NCI-H2107 treated with DMSO at 0.1 percent for 48 hours (cell line): ENCODE data around the gene IFNA13.
"Not testable (repeated sequence)": the region's sequence is repeated elsewhere in the genome, so short reads cannot be mapped to it uniquely, and the experiment has no call there.

ENCODE experiments used
- DNase-seq: peaks from one replicate; lab custom pipeline; 2025; ENCODE audit not compliant: unreplicated experiment; lab: John Stamatoyannopoulos, UW

IFNA13 gene

GRCh38 chr9:21367957-21368356, at the start of gene IFNA13:
IFNA13 (minus strand) TSS chr9:21368057; CDS start chr9:21368010, 47 bp downstream.
- DNase-seq: no peak

DNA sequence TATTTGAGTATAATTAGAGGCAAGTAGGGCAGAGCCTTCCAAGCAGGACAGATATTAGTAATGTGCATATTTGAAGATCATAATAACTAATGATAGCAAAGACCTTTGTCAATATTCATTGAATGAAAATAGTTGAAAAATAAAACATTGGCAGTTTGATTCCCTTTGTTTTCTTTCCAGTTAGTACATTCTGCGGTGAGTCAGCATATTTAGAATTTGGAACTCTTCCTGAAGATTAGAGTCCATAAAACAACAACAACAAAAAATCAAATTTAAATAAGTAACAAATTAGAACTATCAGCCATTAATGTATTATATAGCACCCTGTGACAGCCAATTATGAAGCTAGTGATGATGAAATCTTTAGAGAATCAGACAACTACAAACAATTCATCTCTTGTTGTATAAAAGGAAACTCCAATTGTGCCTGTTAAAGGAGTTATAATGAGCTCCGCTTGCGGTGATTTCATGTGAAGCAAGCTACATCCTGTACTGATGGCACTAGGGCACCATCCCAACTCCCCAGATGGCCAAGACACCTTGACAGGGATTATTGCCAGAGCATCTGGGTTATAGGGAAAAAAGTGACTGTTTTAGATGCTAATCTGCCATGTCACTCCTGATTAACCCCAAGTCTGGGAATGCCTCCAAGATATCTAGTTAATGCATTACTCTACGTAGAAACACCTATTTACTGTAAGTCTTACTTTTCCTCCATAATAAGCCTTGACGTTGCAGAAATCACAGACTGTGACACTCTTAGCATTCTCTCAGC, 47.8 kb upstream of the IFNA13 start:
- no peak for DNase-seq

GRCh38 chr9:21414220-21414940, 46.5 kb upstream of the IFNA13 start:
- no peak for DNase-seq

DNA sequence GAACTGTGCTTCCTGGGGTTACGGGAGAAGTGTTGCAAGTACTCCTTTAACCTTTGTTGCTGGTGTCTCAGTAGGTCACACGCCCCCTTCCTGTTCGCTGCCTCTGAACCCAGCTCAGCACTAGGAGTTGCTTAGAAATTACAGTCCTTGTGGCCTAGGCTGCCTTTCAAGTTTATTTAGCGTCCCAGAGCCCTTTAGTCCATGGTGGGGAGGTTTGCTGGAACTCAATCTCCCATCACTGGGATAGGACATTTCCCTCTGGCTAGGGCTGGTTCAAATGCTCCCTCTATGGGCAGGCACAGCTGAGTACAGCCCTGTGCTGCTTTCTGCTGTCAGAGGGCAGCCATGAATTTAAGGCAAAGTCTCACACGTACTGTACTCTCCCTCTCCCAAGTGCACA, 45.8 kb upstream of the IFNA13 start:
- DNase-seq: no peak

GRCh38 chr9:21413151-21413550, 45.3 kb upstream of the IFNA13 start:
- DNase-seq: no peak

DNA sequence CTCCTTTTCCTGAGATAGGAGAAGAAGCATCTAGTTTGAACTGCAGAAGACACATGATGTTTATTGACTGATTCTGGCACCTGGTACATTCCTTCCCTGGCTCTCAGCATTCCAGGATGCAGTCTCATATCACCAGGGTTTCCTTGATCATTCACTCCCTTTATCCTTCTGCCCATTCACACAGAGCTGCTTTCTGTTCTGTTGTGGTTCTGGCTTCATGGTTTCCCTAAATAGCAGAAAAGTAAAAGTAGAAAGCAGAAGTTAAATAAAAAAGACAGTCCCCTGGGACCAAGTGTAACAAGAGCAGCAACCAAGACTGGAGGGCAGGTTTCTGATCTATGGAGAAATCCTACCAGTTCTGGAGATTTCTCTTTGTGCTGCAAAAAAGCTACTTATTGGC, 44.2 kb upstream of the IFNA13 start:
- DNase-seq: no peak

DNA sequence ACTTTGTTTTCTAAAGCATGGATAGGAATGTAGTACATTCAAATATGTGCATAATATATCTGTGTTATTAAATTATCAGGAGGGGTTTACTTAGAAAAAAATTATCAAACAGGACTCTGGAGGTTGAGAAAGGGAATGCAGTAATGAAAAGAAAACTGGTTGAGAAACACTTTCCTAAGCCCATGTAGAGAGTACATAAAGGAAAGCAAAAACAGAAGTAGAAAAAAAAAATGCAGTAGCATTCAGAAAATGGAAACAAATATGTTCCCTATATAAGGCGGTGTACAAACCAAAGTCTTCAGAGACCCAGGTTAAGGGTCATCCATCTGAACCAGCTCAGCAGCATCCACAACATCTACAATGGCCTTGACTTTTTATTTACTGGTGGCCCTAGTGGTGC, 41.0 kb upstream of the IFNA13 start, which contains the start of gene IFNA8:
Gene IFNA8 (plus strand): TSS at position 301 of the 400 bp plus-strand sequence. CDS start 60 bp downstream, at position 361.
- DNase-seq: no peak

- DNase-seq: no peak
Measured at GRCh38 chr9:21404146-21404545, 36.3 kb upstream of the IFNA13 start.

GRCh38 chr9:21402386-21403251, 34.8 kb upstream of the IFNA13 start:
- DNase-seq: no peak

DNA sequence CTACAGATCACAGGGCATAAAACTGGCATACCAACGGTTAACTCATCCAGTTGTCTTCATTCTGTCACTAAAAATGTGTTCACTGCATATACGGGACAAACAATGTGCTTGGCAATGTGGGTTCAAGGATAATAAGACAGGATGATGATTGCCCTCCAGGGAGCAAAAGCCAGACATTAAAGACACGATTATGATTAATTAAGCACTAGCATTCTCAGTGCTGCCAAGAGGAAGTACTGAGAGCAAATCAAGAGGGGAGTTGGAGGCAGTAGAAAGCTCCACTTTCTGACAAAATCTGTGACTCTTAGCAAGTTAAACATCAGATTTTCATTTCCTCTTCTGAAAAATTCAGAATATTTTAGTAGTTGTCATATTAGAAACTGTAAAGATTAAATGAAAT, 32.1 kb upstream of the IFNA13 start:
- no peak for DNase-seq

DNA sequence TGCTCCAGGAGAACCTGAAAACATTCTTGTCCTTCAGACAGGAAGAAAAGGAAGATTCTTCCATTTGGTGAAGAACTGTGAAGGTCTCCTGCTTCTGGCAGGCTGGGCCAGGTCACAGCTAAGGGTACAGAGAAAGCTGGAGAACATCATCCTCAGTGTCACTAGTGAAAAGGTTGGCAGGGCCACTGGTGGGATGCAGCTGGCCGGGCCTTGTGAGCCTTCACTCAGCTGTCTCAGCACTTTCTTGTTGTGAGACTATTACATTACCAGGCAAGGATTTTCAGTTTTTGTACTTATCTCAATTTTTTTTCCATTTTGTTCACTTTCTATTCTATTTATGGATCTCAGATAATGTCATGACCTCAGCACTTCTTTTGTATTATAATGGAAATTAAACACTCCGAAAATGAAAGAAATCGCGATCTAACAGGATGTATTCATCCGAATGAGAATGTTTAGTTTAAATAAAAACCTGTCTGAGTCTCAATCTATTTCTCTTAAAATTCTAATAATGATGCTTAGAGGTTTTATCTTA, 31.2 kb upstream of the IFNA13 start:
- DNase-seq: no peak

DNA sequence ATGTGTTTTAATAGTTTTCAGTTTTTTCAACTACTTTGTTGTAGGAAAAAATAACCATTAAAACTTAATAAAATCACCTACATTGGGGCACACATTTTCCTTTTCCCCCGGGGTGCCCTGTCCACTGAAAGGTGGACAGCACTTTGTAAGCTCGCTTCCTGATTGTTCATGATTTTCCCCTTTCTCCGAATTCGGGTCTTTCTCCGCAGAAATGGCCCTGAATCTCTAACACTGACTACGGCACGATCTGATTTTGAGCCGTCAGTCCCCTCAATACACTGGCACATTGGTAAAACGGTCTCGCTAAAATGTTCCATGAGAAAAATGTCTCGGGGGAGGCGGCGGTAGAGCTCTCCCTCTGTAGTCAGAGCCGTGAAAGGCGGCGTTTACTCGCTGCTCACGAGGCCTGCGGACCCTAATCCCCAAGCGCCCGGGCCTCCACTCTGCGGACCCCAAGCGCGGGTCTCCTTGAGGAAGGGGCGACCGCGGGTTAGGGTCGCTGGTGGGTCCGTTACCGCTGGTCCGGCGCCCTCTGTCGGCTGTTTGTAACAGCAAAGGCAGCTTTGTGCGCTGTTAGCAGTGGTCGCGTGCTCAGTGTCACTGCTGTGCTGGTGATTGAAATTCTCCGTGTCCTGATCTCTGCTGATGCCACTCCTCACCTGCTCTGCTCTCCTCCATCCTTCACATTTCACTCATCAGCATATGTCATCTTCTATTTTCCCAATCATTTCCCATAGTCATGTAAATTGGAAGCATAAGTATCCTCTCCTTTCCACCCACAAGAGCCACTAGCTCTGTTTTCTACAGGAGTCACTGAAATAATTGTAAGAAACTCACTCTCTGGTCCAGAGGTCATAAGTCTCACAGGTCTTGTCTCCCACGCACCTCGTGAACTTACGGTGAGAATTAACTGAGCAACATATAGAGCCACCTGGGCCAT, 28.2 kb upstream of the IFNA13 start:
- DNase-seq: peak; percentile 1

DNA sequence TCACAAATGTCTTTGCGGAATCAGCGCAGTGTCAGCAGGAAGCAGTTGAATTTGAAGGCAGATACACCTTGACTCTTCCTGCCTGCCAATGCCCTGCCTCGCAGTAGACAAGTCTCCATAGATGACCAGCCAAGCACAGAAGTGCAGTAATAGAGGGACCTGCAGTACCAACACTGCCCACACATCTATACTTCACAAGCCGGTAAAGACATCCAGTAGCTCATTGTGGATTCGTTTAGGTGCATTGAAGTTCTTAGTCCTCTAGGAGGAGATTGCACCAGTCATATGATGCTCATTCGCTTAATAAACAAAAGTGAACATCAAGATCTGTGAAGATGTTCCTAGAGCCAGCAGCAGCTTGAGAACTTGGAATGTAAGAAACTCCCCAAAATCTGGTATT, 24.4 kb upstream of the IFNA13 start:
- DNase-seq: no peak

GRCh38 chr9:21385131-21385670, 17.3 kb upstream of the IFNA13 start, which contains the start of gene IFNA2:
IFNA2 (minus strand) TSS chr9:21385398; CDS start chr9:21385329, 69 bp downstream.
- no peak for DNase-seq

DNA sequence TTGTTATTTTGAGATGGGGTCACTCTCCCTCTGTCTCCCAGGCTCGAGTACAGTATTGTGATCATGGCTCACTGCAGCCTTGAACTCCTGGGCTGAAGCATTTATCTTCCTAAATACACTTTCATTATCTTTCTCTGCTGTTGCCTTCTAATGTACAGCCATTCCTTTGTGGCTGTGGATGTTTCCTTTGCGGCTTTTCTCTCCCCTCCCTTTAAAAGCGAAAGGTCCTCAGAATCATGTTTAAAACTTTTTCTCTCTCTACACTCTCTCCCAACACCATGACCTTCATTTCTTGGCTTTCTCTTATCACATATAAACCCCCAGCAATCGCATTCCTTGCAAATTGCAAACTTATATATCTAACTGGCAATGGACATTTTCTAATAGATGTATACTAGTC, 15.8 kb upstream of the IFNA13 start:
- no peak for DNase-seq

- peak; percentile 24 for DNase-seq
Measured at GRCh38 chr9:21381448-21382339, 13.8 kb upstream of the IFNA13 start.

GRCh38 chr9:21371467-21371866, 3.6 kb upstream of the IFNA13 start:
- not testable (repeated sequence) for DNase-seq

DNA sequence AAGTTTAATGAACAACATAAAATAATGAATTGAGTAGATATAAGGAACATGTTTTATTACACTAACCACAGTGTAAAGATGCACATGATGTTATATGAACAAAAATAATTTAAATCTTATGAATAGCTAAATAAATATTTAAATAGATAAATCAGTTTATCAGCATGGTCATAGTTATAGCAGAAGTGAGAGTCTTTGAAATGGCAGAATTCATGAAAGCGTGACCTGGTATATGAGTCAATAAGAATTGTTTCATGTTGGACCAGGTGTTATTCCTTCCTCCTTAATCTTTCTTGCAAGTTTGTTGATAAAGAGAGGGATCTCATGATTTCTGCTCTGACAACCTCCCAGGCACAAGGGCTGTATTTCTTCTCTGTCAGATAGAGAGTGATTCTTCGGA, 688 bp downstream of the IFNA13 start:
- DNase-seq: not testable (repeated sequence)

DNA sequence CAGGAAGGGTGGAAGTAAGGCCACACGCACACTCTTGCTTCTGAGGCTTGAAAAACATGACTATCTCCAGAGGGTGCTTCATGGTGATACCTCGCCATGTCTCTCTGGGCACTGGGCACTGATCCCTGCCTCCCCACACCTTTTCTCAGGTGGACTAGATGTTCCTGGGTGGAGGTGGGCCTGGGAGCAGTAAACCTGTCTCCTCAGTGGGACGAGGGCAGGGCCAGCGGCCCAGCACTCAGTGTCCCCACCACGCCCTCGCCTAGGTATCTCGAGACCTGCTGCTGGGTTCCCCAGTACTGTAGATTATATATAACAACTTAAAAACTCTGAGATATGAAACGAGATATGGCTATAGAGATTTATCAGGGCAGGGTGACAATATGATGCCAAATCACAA, 5.6 kb downstream of the IFNA13 start:
- DNase-seq: no peak
